COR-L47 (cell line): ENCODE data around the gene CALHM6.
"Not testable (repeated sequence)": the region's sequence is repeated elsewhere in the genome, so short reads cannot be mapped to it uniquely, and the experiment has no call there.

Experiments
- DNase-seq: peaks from one replicate; lab custom pipeline; 2025; lab: John Stamatoyannopoulos, UW

Gene CALHM6

GRCh38 chr6:116482780-116483179 lies 21.6 kb downstream of the CALHM6 start:
- DNase-seq = no peak

GRCh38 chr6:116483616-116484015 lies 22.4 kb downstream of the CALHM6 start:
- DNase-seq = no peak

GRCh38 chr6:116485559-116486184 lies 24.5 kb downstream of the CALHM6 start:
- no peak for DNase-seq

- DNase-seq = no peak
These were observed 30.6 kb downstream of the CALHM6 start for GRCh38 chr6:116491610-116492330.

GRCh38 chr6:116492331-116493067 lies 31.3 kb downstream of the CALHM6 start:
- no peak for DNase-seq

GRCh38 chr6:116495161-116495560 lies 34.0 kb downstream of the CALHM6 start:
- DNase-seq = not testable (repeated sequence)

GRCh38 chr6:116497113-116497676 lies 36.0 kb downstream of the CALHM6 start:
- DNase-seq = no peak

GRCh38 chr6:116500969-116501433 lies 39.8 kb downstream of the CALHM6 start:
- DNase-seq = no peak

- no peak for DNase-seq
These were observed 46.1 kb downstream of the CALHM6 start for GRCh38 chr6:116507324-116507723.

- no peak for DNase-seq
These were observed 47.4 kb downstream of the CALHM6 start for GRCh38 chr6:116508527-116508926.

- DNase-seq = no peak
These were observed 50.4 kb downstream of the CALHM6 start, which contains the start of gene CALHM5 for GRCh38 chr6:116511424-116512110. Gene CALHM5 (plus strand): TSS chr6:116511639. CDS start chr6:116511697, 58 bp downstream.

GRCh38 chr6:116512111-116512559 lies 51.0 kb downstream of the CALHM6 start:
- no peak for DNase-seq

GRCh38 chr6:116512734-116513133 lies 51.6 kb downstream of the CALHM6 start:
- DNase-seq = no peak
